ENCODE data around the gene PLCB1.

PLCB1 gene

DNA sequence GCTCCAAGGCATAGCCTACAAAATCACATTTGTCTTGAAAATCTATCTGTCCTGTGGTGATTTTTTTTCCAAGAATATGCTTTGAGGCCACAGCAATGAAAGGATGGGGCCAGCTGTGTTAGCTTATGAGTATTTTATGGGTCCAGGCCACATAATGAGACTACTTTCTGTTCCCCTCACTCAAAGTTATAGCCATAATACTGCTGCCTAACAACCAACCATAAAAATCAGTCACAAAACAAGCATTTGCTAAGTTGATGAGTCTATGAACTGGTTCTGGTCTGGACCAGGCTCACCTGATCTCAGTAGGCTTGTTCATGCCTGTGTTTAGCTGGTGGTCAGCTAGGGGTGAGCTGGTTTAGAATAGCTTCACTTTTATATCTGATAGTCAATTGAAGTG lies 744.3 kb downstream of the PLCB1 start:
- Histone ChIP-seq H3K27me3 (ENCODE audit: insufficient read depth, low read depth) (no peaks in the 10 kb centered on the region), H3K4me1 (ENCODE audit: low read depth, poor library complexity, severe bottlenecking) (no peaks in the 10 kb centered on the region), H3K36me3 (ENCODE audit: insufficient read depth) (no peaks in the 10 kb centered on the region), H3K79me2 (ENCODE audit: insufficient read depth, low read depth) (no peaks in the 10 kb centered on the region), H2AFZ (ENCODE audit: low read depth) (no peak overlapping the region), H3K4me2 (no peak overlapping the region), H3K4me3 (IDR thresholded peaks at IDR 0.05; ENCODE audit: insufficient read depth, low read depth, low read length) (no peak overlapping the region), H3K27ac (no peak overlapping the region), H4K20me1 (ENCODE audit: insufficient read depth) (no peaks in the 10 kb centered on the region), H3K9ac (no peak overlapping the region)
- TF ChIP-seq CTCF (conservative IDR thresholded peaks at IDR 0.05; ENCODE audit: low read depth, low read length): no peak

GRCh38 chr20:8877294-8877693 lies 745.2 kb downstream of the PLCB1 start:
- H3K4me3 ChIP-seq (IDR thresholded peaks at IDR 0.05; ENCODE audit: insufficient read depth, low read depth, low read length): no peak overlapping the region
- H3K79me2 ChIP-seq (ENCODE audit: insufficient read depth, low read depth): no peaks in the 10 kb centered on the region
- H3K4me1 ChIP-seq (ENCODE audit: low read depth, poor library complexity, severe bottlenecking): no peaks in the 10 kb centered on the region
- H4K20me1 ChIP-seq (ENCODE audit: insufficient read depth): no peaks in the 10 kb centered on the region
- no peak overlapping the region for H3K27ac ChIP-seq
- no peak overlapping the region for H2AFZ ChIP-seq (ENCODE audit: low read depth)
- no peaks in the 10 kb centered on the region for H3K36me3 ChIP-seq (ENCODE audit: insufficient read depth)
- H3K27me3 ChIP-seq (ENCODE audit: insufficient read depth, low read depth): no peaks in the 10 kb centered on the region
- H3K4me2 ChIP-seq: no peak overlapping the region
- H3K9ac ChIP-seq: no peak overlapping the region
- TF ChIP-seq CTCF (conservative IDR thresholded peaks at IDR 0.05; ENCODE audit: low read depth, low read length): no peak

DNA sequence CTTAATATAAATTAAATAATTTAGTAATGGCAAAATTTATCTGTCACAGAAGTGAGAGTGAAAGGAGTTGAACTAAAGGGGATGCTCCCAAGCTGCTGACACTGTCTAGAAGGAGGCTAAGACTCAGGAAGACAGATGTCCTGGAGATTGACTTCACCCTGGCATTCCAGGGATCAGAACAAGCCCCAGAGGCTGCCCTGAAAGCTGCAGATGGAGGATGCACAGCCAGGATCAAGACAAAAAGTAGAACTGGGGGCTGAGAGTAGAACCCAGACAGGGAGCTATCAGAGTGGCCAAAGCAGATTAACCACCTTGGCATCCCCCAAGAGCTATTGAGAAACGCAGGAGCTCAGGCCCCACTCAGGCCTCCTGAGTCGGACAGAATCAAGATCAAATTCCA lies 747.6 kb downstream of the PLCB1 start:
- no peak overlapping the region for H3K4me3 ChIP-seq (IDR thresholded peaks at IDR 0.05; ENCODE audit: insufficient read depth, low read depth, low read length)
- no peak overlapping the region for H3K9ac ChIP-seq
- H3K27ac ChIP-seq: no peak overlapping the region
- H2AFZ ChIP-seq (ENCODE audit: low read depth): no peak overlapping the region
- no peaks in the 10 kb centered on the region for H3K27me3 ChIP-seq (ENCODE audit: insufficient read depth, low read depth)
- H4K20me1 ChIP-seq (ENCODE audit: insufficient read depth): no peaks in the 10 kb centered on the region
- H3K4me1 ChIP-seq (ENCODE audit: low read depth, poor library complexity, severe bottlenecking): no peaks in the 10 kb centered on the region
- H3K4me2 ChIP-seq: no peak overlapping the region
- H3K79me2 ChIP-seq (ENCODE audit: insufficient read depth, low read depth): no peaks in the 10 kb centered on the region
- no peak for TF ChIP-seq CTCF (conservative IDR thresholded peaks at IDR 0.05; ENCODE audit: low read depth, low read length)
- H3K36me3 ChIP-seq (ENCODE audit: insufficient read depth): no peaks in the 10 kb centered on the region

DNA sequence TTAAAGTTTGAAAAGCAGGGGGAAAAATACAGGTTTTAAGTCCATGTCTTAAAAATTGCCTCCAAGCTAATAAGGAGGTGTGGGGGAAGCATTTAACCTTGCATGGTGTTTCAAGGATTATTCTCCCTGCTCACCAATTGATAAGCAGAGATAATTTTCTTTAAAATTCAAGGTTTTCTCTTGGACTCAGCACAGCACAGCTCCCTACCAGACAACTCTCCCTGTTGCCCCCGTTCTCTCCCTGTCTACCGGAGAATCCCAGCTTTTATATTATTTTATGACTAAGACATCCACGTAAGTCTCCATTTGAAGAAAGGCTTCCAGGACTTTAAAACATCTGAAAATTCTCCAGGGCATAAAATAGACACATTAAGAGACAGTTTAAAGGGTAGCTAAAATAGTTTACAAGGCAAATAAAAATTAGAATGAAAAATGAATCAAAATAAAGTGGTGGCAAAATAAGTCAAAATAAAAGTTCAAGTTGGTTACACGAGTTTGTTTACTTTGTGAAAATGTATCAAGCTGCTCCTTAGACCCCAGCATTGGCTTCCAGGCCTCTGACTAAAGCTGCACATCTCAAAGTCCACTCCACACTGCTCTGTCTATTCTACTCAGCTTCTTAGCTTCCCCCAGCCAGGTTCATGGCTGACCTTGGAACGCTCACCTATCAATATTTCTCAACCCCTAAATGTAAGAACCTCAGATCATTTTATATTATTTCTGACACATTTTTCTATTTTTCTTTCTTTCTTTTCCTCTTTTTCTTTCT lies 748.2 kb downstream of the PLCB1 start:
- Histone ChIP-seq H3K27me3 (ENCODE audit: insufficient read depth, low read depth) (no peaks in the 10 kb centered on the region), H3K4me2 (no peak overlapping the region), H4K20me1 (ENCODE audit: insufficient read depth) (no peaks in the 10 kb centered on the region), H3K79me2 (ENCODE audit: insufficient read depth, low read depth) (no peaks in the 10 kb centered on the region), H3K4me3 (IDR thresholded peaks at IDR 0.05; ENCODE audit: insufficient read depth, low read depth, low read length) (no peak overlapping the region), H3K36me3 (ENCODE audit: insufficient read depth) (no peaks in the 10 kb centered on the region), H3K27ac (no peak overlapping the region), H3K9ac (no peak overlapping the region), H3K4me1 (ENCODE audit: low read depth, poor library complexity, severe bottlenecking) (no peaks in the 10 kb centered on the region), H2AFZ (ENCODE audit: low read depth) (no peak overlapping the region)
- no peak for TF ChIP-seq CTCF (conservative IDR thresholded peaks at IDR 0.05; ENCODE audit: low read depth, low read length)

All from KMS-11 (cell line).